HG03439 (cell line): ENCODE data around the gene DMAC2L.
"Not testable (repeated sequence)": the region's sequence is repeated elsewhere in the genome, so short reads cannot be mapped to it uniquely, and the experiment has no call there.

Source experiments
- ATAC-seq: cut with Tn5 transposase; IDR thresholded peaks from one replicate; pipeline ENCODE4 v1.9.1; 2021; ENCODE audit warnings: mild to moderate bottlenecking, moderate library complexity; ENCODE audit not compliant: unreplicated experiment

Gene DMAC2L, protein sequence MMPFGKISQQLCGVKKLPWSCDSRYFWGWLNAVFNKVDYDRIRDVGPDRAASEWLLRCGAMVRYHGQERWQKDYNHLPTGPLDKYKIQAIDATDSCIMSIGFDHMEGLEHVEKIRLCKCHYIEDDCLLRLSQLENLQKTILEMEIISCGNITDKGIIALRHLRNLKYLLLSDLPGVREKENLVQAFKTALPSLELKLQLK

DNA sequence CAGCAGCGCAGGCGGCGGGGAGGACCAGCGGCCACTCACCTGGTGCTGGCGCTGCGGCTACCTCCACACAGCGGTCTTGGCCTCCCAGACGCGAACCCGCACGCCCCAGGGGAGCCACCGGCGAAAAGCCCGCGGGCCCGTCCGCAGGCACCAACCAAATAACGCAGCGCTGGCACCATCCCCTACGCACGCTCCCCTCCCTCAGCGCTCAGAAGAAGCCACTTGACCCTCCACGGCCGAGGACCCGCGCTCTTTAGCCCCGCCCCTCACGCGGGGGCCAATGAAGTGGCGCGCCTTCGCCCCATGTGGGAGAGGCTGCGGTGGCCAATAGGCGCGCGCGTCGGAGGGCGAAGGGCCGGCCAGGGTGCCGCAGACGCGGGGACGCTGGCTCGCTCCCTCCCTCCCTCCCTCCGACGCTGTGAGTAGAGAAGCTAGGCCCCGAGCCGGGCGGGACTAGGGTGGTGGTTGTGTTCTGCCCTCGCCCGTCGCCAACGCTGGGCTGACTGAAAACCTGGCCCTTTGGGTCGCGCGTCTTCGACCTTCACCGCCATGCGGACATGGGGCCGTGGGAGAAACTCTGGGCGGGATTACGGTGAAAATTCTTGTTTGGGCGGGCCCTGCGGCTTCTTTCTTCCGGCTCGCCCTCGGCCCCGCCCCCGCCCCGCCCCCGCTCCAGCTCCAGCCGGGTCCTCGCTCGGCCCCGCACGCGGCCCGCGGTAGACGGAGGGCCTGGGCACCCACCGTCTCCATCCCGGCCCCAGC, at the start of gene DMAC2L, which contains the start of gene L2HGDH:
TSS of gene DMAC2L (plus strand) at position 353 of the 762 bp plus-strand sequence. CDS start 9,164 bp downstream, outside the sequence.
TSS of gene L2HGDH (minus strand) at position 258 of the 762 bp plus-strand sequence. CDS start at position 179, 79 bp downstream.
- peak; percentile 94 for ATAC-seq

DNA sequence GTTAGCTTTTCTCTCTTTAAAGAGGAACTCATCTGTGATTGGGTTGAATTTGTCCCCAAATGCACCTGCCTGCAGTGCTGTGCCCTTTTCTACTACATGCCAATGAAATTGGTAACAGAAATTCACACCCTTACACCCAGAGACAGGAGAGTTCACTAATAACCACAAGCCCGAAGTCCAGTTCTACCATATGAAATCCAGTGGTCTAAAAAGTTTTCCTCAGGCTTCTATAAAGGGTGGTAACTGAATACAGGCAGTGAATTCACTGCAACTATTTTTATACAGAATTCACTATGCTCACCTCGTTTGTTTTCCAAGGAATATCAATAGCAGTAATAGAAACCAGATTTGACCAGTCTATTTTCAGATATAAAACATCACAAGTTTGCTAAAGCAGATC, 49.3 kb upstream of the DMAC2L start:
- no peak for ATAC-seq

DNA sequence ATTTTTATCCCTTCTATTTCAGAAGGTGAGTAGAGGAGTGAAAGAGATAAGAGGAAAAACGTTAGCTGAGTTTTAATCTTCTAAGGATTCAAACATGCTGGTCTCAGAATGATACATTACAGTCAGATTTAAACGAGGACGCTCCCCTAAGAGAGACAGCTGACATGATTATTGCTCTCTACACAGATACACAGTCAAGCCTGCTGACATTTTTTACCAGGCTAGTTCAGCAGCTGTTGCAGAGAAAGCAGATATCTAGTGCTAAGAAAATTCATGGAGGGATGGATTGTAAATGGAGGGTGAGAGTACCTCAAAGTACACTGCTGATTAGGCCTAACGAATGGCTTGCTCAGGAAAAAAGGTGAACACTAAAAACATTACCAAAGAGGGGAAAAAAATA, 48.8 kb upstream of the DMAC2L start:
- ATAC-seq: no peak

DNA sequence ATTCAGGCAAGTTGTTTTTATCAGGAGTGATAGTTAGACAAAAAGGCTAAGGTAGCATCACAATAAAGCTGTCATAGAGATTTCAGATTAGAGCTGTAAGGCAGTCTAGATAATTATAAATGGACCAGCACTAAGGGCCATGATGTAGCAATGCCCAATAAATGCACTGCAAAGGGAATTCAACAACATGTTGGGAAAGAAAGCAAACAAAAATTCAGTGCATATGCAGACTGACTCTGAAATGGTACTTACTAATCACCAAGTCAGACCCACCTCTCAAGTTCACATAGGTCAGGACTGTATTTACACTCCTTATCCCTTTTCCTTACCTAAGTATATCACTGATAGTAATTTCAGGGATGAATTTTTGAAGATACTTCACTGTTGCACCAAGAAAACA, 47.1 kb upstream of the DMAC2L start:
- no peak for ATAC-seq

- no peak for ATAC-seq
These were observed 41.2 kb upstream of the DMAC2L start for GRCh38 chr14:50270932-50271331.

DNA sequence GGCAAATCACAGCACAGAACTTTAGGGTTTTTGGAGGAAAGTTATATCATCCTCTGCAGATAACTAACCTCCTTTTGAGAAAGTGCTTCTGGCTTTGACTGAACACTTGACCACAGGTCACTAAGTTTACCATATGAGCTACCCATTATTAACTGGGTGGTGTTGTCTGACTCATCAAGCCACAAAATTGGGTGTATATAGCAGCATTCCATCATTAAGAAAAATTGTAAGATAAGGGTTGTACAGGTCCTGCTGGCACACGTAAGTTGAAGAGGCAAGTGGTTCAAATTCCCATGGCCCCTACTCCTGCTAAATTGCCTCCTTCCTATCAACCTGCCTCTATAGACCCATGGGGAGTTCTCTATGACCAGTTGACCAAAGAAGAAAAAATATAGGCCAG, 39.6 kb upstream of the DMAC2L start:
- ATAC-seq: no peak

DNA sequence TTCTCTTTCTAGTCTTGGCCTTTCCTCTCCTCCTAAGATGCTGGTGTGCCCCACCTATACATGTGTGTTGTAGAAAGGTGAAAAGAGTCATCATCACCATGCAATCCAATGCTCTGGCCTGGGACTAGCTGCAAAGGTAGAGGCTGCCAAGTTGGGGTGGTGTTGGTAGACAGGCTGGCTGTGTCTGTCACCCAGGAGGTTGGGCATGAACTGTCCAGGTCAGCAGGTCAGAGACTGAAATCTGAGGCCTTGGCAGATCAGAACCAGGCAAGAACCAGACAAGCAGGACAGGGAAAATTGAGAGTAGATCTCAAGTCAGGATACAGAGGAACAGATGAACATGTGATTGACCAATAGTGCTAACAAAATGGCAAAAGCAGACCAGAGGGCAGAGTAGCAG, 26.3 kb upstream of the DMAC2L start:
- no peak for ATAC-seq

DNA sequence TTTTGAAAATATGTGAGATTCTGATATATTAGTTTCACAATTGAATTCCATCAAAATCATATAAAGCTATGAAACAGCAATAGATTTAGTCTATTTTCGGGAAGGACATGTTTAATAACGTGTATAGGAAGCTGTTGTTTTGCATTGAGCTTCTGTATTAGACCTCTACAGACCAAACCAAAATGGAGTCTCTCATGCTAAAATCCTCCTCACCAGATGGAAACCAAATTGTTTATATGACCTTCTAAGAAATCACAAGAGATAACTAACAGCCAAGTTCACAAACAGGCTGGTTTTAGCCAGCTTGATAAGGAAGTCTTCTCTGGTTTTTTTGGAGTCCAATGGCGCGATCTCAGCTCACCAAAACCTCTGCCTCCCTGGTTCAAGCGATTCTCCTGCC, 24.0 kb upstream of the DMAC2L start:
- no peak for ATAC-seq

- no peak for ATAC-seq
These were observed 21.8 kb upstream of the DMAC2L start for GRCh38 chr14:50290306-50290705.

- ATAC-seq: no peak
These were observed 12.5 kb upstream of the DMAC2L start for GRCh38 chr14:50299585-50299984.

DNA sequence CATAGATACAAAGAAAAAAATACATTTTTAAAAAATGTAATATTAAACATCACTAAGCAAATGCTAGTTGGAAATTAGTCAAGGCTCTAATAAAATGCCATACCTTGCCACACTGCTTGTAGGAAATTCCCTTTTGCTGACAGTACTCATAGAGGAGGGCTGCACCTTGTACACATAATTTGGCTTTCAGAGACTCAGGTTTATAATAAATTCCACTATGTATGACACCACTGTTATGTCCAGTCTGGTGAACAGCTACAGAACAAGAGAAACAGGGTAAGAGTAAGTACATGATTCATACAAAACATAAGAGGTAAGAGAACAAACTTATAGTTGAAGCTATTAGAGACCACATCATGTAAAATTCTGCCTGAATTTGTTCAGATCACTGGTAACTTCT, 10.2 kb upstream of the DMAC2L start:
- ATAC-seq: no peak

- no peak for ATAC-seq
These were observed 8.2 kb upstream of the DMAC2L start for GRCh38 chr14:50303744-50304471.

GRCh38 chr14:50308363-50308915, 3.7 kb upstream of the DMAC2L start:
- no peak for ATAC-seq

DNA sequence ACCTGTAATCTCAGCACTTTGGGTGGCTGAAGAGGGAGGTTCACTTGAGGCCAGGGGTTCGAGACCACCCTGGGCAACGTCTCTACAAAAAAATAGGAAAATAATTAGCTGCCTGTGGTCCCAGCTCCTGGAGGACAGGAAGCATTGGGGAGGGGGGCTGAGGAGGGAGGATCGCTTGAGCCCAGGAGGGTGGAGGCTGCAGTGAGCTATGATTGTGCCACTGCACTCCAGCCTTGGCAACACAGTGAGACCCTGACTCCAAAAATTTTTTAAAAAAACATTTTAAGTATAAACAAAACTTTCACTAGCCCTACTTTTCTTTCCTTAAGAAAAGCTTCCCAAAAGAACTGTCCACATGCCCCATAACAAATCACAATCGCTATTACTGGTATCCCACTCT, 1.7 kb upstream of the DMAC2L start:
- no peak for ATAC-seq

GRCh38 chr14:50311337-50311971, 670 bp upstream of the DMAC2L start:
- ATAC-seq: no peak

GRCh38 chr14:50312734-50313054, 570 bp downstream of the DMAC2L start:
- peak; percentile 25 for ATAC-seq

DNA sequence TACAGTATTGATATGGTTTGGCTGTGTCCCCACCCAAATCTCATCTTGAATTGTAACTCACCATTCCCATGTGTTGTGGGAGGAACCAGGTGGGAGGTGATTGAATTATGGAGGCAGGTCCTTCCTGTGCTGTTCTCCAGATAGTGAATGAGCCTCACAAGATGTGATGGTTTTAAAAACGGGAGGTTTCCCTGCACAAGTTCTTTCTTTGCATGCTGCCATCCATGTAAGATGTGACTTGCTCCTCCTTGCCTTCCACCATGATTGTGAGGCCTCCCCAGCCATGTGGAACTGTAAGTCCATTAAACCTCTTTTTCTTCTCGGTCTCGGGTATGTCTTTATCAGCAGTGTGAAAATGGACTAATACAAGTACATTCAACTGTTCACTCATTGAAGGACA, 2.0 kb downstream of the DMAC2L start:
- not testable (repeated sequence) for ATAC-seq

DNA sequence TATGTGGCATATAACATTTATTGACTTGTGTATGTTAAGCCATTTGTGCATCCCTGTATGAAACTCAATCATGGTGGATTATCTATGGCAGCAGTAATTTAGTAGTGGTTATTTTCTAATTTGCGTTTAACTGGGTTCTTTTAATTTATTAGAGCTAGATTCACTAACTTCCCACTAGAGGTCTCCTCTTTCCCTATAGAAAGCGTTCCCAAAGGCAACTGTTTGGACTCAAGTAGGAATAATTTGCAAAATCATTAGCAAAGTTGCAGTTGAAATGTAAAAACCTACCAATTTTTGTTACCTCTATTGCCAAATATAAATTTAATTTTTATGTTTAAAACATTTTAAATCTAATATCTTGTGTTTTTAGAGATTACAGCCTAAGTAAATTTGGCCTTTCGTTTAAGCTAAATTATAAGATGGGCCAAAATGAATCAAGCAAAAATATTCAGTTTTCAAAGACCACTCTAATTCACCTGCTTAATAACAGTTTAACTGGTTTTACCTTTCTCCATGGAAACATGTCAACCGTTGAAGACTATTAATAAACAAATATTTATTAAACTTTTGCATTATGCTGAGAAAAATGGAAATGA, 6.0 kb downstream of the DMAC2L start:
- ATAC-seq: no peak

DNA sequence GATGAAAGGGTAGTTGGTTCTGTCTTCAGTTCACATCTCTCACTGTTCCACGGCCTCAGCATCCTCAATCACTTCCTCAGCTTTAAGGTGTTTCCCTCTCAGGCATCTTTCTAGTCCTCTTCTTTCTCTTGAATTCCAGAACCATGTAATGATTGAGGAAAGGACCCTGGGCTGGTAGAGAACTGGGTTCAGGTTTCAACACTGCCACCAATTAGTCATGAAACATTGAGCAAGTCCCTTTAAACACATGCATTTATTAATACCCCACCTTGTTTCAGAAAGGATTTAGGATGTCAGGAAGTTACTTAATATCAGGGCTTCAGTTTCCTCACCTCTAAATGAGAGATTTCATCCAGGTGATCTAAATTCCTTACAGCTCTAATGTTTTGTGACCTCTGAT, 7.2 kb downstream of the DMAC2L start:
- ATAC-seq: no peak

- no peak for ATAC-seq
These were observed 7.6 kb downstream of the DMAC2L start for GRCh38 chr14:50319721-50320120.

DNA sequence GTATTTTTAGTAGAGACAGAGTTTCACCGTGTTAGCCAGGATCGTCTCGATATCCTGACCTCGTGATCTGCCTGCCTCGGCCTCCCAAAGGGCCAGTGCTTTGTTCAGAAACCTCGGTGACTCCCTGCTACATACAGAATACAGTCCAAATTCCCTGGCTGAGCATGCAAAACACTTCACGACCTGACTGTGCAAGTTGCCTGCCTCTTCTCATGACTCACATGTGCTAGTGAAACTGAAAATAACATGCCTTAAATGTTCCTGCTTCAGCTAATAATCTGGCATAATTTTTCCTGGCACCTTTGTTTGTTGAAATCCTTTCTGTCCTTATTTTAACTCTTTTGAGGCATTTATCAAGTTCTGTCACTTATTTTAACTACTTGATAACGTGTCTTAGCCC, 8.2 kb downstream of the DMAC2L start:
- peak; percentile 30 for ATAC-seq
